ENCODE measurements around the gene C3orf20. TPM values are rescaled to one million over a fixed set of nuclear protein-coding genes. Genes with fewer than 3 reads are reported as not detected.

Gene C3orf20
- total RNA-seq, 1 experiment from 2014 or later, result not detected

GRCh38 chr3:14810070-14810791 is 135.3 kb downstream of the C3orf20 start:
- intact Hi-C loops (cut with micrococcal nuclease), result no loop called here
- no peaks in the 10 kb centered on the region for H3K4me1 ChIP-seq (ENCODE audit: insufficient read depth, low read length)
- DNase-seq (no peak), ATAC-seq (no peak)
- CTCF ChIA-PET, result no interaction called here
- no TSS peak for BruUV-seq (replicated peaks)
- no peak overlapping the region for H3K27ac ChIP-seq (ENCODE audit: low read length)
- H3K79me2 ChIP-seq (ENCODE audit: low read length), result no peaks in the 10 kb centered on the region
- no peak overlapping the region for H3K9ac ChIP-seq (ENCODE audit: low read length)
- no peaks in the 10 kb centered on the region for H4K20me1 ChIP-seq (ENCODE audit: low read length)
- POLR2A ChIA-PET (ENCODE audit: unreplicated experiment), result no interaction called here
- peaks cover 64% of the 10 kb centered on the region for H3K27me3 ChIP-seq (ENCODE audit: low read length)
- no peak overlapping the region for H3K4me3 ChIP-seq (ENCODE audit: low read length)
- no peaks in the 10 kb centered on the region for H3F3A ChIP-seq (ENCODE audit: low read length, unreplicated experiment)
- H3K9me3 ChIP-seq (ENCODE audit: low read length), result no peaks in the 10 kb centered on the region
- no peaks in the 10 kb centered on the region for H3K36me3 ChIP-seq (ENCODE audit: low read depth, low read length)
- no peak overlapping the region for H2AFZ ChIP-seq (ENCODE audit: low read length)
- H3K4me2 ChIP-seq (ENCODE audit: low read length), result no peak overlapping the region
- H3K9me2 ChIP-seq (replicated peaks; ENCODE audit: low read length), result no peaks in the 10 kb centered on the region
- TF ChIP-seq EZH2 (IDR thresholded peaks at IDR 0.05; ENCODE audit: low read length, unreplicated experiment), result no peak
- TF ChIP-seq CTCF (conservative IDR thresholded peaks at IDR 0.05; ENCODE audit: low read depth, low read length), result no peak
- no peak for TF ChIP-seq EZH2phosphoT487 (IDR thresholded peaks at IDR 0.05; ENCODE audit: borderline replicate concordance, low read length)

GRCh38 chr3:14810801-14811661 is 136.1 kb downstream of the C3orf20 start:
- POLR2A ChIA-PET (ENCODE audit: unreplicated experiment), result no interaction called here
- Histone ChIP-seq H3K9ac (ENCODE audit: low read length) (no peak overlapping the region), H3K9me3 (ENCODE audit: low read length) (no peaks in the 10 kb centered on the region), H3F3A (ENCODE audit: low read length, unreplicated experiment) (no peaks in the 10 kb centered on the region), H3K4me2 (ENCODE audit: low read length) (no peak overlapping the region), H3K36me3 (ENCODE audit: low read depth, low read length) (no peaks in the 10 kb centered on the region), H3K4me3 (ENCODE audit: low read length) (no peak overlapping the region), H2AFZ (ENCODE audit: low read length) (no peak overlapping the region), H3K79me2 (ENCODE audit: low read length) (no peaks in the 10 kb centered on the region), H3K27ac (ENCODE audit: low read length) (no peak overlapping the region), H3K9me2 (replicated peaks; ENCODE audit: low read length) (no peaks in the 10 kb centered on the region), H4K20me1 (ENCODE audit: low read length) (no peaks in the 10 kb centered on the region), H3K27me3 (ENCODE audit: low read length) (peaks cover 64% of the 10 kb centered on the region), H3K4me1 (ENCODE audit: insufficient read depth, low read length) (no peaks in the 10 kb centered on the region)
- no TSS peak for BruUV-seq (replicated peaks)
- CTCF ChIA-PET, result no interaction called here
- intact Hi-C loops (cut with micrococcal nuclease), result no loop called here
- no peak for TF ChIP-seq EZH2 (IDR thresholded peaks at IDR 0.05; ENCODE audit: low read length, unreplicated experiment)
- TF ChIP-seq CTCF (conservative IDR thresholded peaks at IDR 0.05; ENCODE audit: low read depth, low read length), result no peak
- TF ChIP-seq EZH2phosphoT487 (IDR thresholded peaks at IDR 0.05; ENCODE audit: borderline replicate concordance, low read length), result no peak
- no peak for ATAC-seq
- no peak for DNase-seq

- CTCF ChIA-PET, result no interaction called here
Measured at GRCh38 chr3:14811684-14812083, 136.7 kb downstream of the C3orf20 start.

More at GRCh38 chr3:14811684-14812083, 136.7 kb downstream of the C3orf20 start:
- Histone ChIP-seq H3K9me2 (replicated peaks; ENCODE audit: low read length) (no peaks in the 10 kb centered on the region), H3K4me1 (ENCODE audit: insufficient read depth, low read length) (no peaks in the 10 kb centered on the region), H3K9me3 (ENCODE audit: low read length) (no peaks in the 10 kb centered on the region), H3K9ac (ENCODE audit: low read length) (no peak overlapping the region), H3K4me2 (ENCODE audit: low read length) (no peak overlapping the region), H3K36me3 (ENCODE audit: low read depth, low read length) (no peaks in the 10 kb centered on the region), H3F3A (ENCODE audit: low read length, unreplicated experiment) (no peaks in the 10 kb centered on the region), H2AFZ (ENCODE audit: low read length) (no peak overlapping the region), H3K4me3 (ENCODE audit: low read length) (no peak overlapping the region), H4K20me1 (ENCODE audit: low read length) (no peaks in the 10 kb centered on the region), H3K27me3 (ENCODE audit: low read length) (peaks cover 64% of the 10 kb centered on the region), H3K79me2 (ENCODE audit: low read length) (no peaks in the 10 kb centered on the region), H3K27ac (ENCODE audit: low read length) (no peak overlapping the region)
- TF ChIP-seq EZH2phosphoT487 (IDR thresholded peaks at IDR 0.05; ENCODE audit: borderline replicate concordance, low read length) (no peak), CTCF (conservative IDR thresholded peaks at IDR 0.05; ENCODE audit: low read depth, low read length) (no peak), EZH2 (IDR thresholded peaks at IDR 0.05; ENCODE audit: low read length, unreplicated experiment) (no peak)
- ATAC-seq, result no peak
- intact Hi-C loops (cut with micrococcal nuclease), result no loop called here
- BruUV-seq (replicated peaks), result no TSS peak
- POLR2A ChIA-PET (ENCODE audit: unreplicated experiment), result no interaction called here
- DNase-seq, result no peak

All from PC-3 (cell line).